H9 (cell line): Measurements from ENCODE around the gene KRT6B. TPM values are rescaled to one million over a fixed set of nuclear protein-coding genes. Genes with fewer than 3 reads are reported as not detected.

Experiments used
- DNase-seq: peaks from one replicate; pipeline ENCODE4 v3.0.0-alpha.2; 2017
- H2AFZ ChIP-seq: one replicate; pipeline ENCODE4 v1.6.1; 2013; ENCODE audit warnings: mild to moderate bottlenecking, low read length, control low read depth, moderate library complexity
- H2AK5ac ChIP-seq: 2 replicates; pipeline ENCODE4 v1.6.1; 2013; ENCODE audit warnings: low read length, control low read depth, mixed read lengths; ENCODE audit not compliant: insufficient read length
- H2BK120ac ChIP-seq: one replicate; pipeline ENCODE4 v1.6.1; 2013; ENCODE audit warnings: low read depth, mild to moderate bottlenecking, low read length, control low read depth, inconsistent platforms; ENCODE audit not compliant: poor library complexity, severe bottlenecking
- H2BK12ac ChIP-seq: 2 replicates; pipeline ENCODE4 v1.6.1; 2013; ENCODE audit warnings: low read length, control low read depth, mixed read lengths, low read depth; ENCODE audit not compliant: insufficient read length
- H2BK15ac ChIP-seq: 2 replicates; pipeline ENCODE4 v1.6.1; 2013; ENCODE audit warnings: low read depth, low read length, control low read depth
- H2BK20ac ChIP-seq: one replicate; pipeline ENCODE4 v1.6.1; 2013; ENCODE audit warnings: low read depth, mild to moderate bottlenecking, low read length, control low read depth, inconsistent platforms; ENCODE audit not compliant: poor library complexity, severe bottlenecking
- H2BK5ac ChIP-seq: 2 replicates; pipeline ENCODE4 v1.6.1; 2013; ENCODE audit warnings: low read length, control low read depth, mixed read lengths; ENCODE audit not compliant: insufficient read length
- H3K14ac ChIP-seq: 2 replicates; pipeline ENCODE4 v1.6.1; 2013; ENCODE audit warnings: low read length, control low read depth; ENCODE audit not compliant: insufficient read depth
- H3K18ac ChIP-seq: 2 replicates; pipeline ENCODE4 v1.6.1; 2013; ENCODE audit warnings: low read depth, mild to moderate bottlenecking, mixed read lengths, low read length, control low read depth; ENCODE audit not compliant: insufficient read length
- H3K23ac ChIP-seq: 2 replicates; pipeline ENCODE4 v1.6.1; 2013; ENCODE audit warnings: low read length, control low read depth, mixed read lengths, low read depth; ENCODE audit not compliant: insufficient read length
- H3K23me2 ChIP-seq: 2 replicates; pipeline ENCODE4 v1.6.1; 2013; ENCODE audit warnings: low read depth, mild to moderate bottlenecking, mixed read lengths, low read length, control low read depth; ENCODE audit not compliant: insufficient read length, poor library complexity, severe bottlenecking
- H3K27ac ChIP-seq: 2 replicates; pipeline ENCODE4 v1.5.1; 2013; ENCODE audit warnings: low read length, control low read depth, mixed read lengths, low read depth; ENCODE audit not compliant: insufficient read length
- H3K27me3 ChIP-seq: 2 replicates; pipeline ENCODE4 v1.6.1; 2013; ENCODE audit warnings: low read length, control low read depth, inconsistent platforms; ENCODE audit not compliant: insufficient read depth
- H3K4ac ChIP-seq: 2 replicates; pipeline ENCODE4 v1.6.1; 2013; ENCODE audit warnings: low read depth, mild to moderate bottlenecking, control low read depth, inconsistent platforms, low read length, moderate library complexity
- H3K4me1 ChIP-seq: 2 replicates; pipeline ENCODE4 v1.6.1; 2013; ENCODE audit warnings: low read length, control low read depth, inconsistent platforms; ENCODE audit not compliant: insufficient read depth
- H3K4me2 ChIP-seq: 2 replicates; pipeline ENCODE4 v1.6.1; 2013; ENCODE audit warnings: low read length, control low read depth, mixed read lengths; ENCODE audit not compliant: insufficient read length, insufficient read depth
- H3K56ac ChIP-seq: 2 replicates; pipeline ENCODE4 v1.6.1; 2013; ENCODE audit warnings: low read depth, mild to moderate bottlenecking, mixed read lengths, low read length, control low read depth; ENCODE audit not compliant: insufficient read length
- H3K79me1 ChIP-seq: 2 replicates; pipeline ENCODE4 v1.6.1; 2013; ENCODE audit warnings: low read depth, mild to moderate bottlenecking, moderate library complexity, low read length, control low read depth, inconsistent platforms; ENCODE audit not compliant: insufficient read depth, poor library complexity, severe bottlenecking
- H3K79me2 ChIP-seq: 2 replicates; pipeline ENCODE4 v1.6.1; 2013; ENCODE audit warnings: low read length, control low read depth, inconsistent platforms; ENCODE audit not compliant: insufficient read depth
- H3K9ac ChIP-seq: 2 replicates; pipeline ENCODE4 v1.6.1; 2013; ENCODE audit warnings: low read length, control low read depth, mixed read lengths; ENCODE audit not compliant: insufficient read length; ENCODE audit errors: extremely low read depth
- H3K9me3 ChIP-seq: one replicate; pipeline ENCODE4 v1.6.1; 2013; ENCODE audit warnings: low read depth, low read length, inconsistent platforms; ENCODE audit not compliant: control insufficient read depth
- H3T11ph ChIP-seq: one replicate; pipeline ENCODE4 v1.6.1; 2013; ENCODE audit warnings: mild to moderate bottlenecking, low read length, control low read depth, inconsistent platforms
- H4K20me1 ChIP-seq: one replicate; pipeline ENCODE4 v1.6.1; 2013; ENCODE audit not compliant: control insufficient read depth, insufficient read length, insufficient read depth
- H4K5ac ChIP-seq: 2 replicates; pipeline ENCODE4 v1.6.1; 2013; ENCODE audit warnings: low read depth, mild to moderate bottlenecking, mixed read lengths, low read length, control low read depth; ENCODE audit not compliant: insufficient read length
- H4K8ac ChIP-seq: replicated peaks from 2 replicates; pipeline ENCODE4 v1.6.1; 2013; ENCODE audit warnings: low read length, control low read depth, mixed read lengths, low read depth; ENCODE audit not compliant: insufficient read length
- H4K91ac ChIP-seq: 2 replicates; pipeline ENCODE4 v1.6.1; 2013; ENCODE audit warnings: low read depth, mild to moderate bottlenecking, moderate library complexity, mixed read lengths, low read length, control low read depth; ENCODE audit not compliant: insufficient read length
- H3K27ac Mint-ChIP-seq, 3 experiments: 2 replicates in 2 of 3; 3 replicates in 1 of 3; pipeline ENCODE4 v1.8.0; 2020 to 2021; ENCODE audit warnings: mixed read lengths in 3 of 3, mild to moderate bottlenecking in 1 of 3, moderate library complexity in 1 of 3
- H3K27me3 Mint-ChIP-seq: 2 replicates; pipeline ENCODE4 v1.8.0; 2021; ENCODE audit warnings: low read depth, mild to moderate bottlenecking, moderate library complexity, mixed read lengths
- H3K36me3 Mint-ChIP-seq, 3 experiments: 2 replicates in 2 of 3; 3 replicates in 1 of 3; pipeline ENCODE4 v1.8.0; 2020 to 2021; ENCODE audit warnings: low read depth in 3 of 3, mixed read lengths in 3 of 3; ENCODE audit not compliant: insufficient read depth in 1 of 3
- H3K4me1 Mint-ChIP-seq, 2 experiments: 2 replicates each; pipeline ENCODE4 v1.8.0; 2020; ENCODE audit warnings: mixed read lengths in 2 of 2
- H3K4me3 Mint-ChIP-seq, 2 experiments: 2 replicates in 1 of 2; 3 replicates in 1 of 2; pipeline ENCODE4 v1.8.0; 2020 to 2021; ENCODE audit warnings: mild to moderate bottlenecking in 2 of 2, mixed read lengths in 2 of 2, moderate library complexity in 1 of 2
- H3K9me3 Mint-ChIP-seq, 2 experiments: 2 replicates in 1 of 2; 3 replicates in 1 of 2; pipeline ENCODE4 v1.8.0; 2020; ENCODE audit warnings: mild to moderate bottlenecking in 2 of 2, mixed read lengths in 2 of 2, moderate library complexity in 1 of 2
- WGBS: extraction: QIAGEN DNeasy Blood & Tissue Kit; methylation state at CpG from one replicate; pipeline ENCODE4 v1.1.7; 2013; ENCODE audit warnings: missing lambda C conversion rate, low lambda C conversion rate, mixed read lengths; ENCODE audit not compliant: insufficient read length; ENCODE audit errors: extremely low coverage; 5-methylcytosine and 5-hydroxymethylcytosine counted together
- total RNA-seq: library from RNA; stranded (reverse); gene quantifications from 2 replicates; pipeline ENCODE4 v1.2.1, GENCODE V29; 2021
- TF ChIP-seq, protein P1 (sequence below): fragments of 200-600 bp; sonication (generic); conservative IDR thresholded peaks from 3 replicates; pipeline ENCODE4 v1.8.0; 2021; ENCODE audit warnings: antibody characterized with exemption, mild to moderate bottlenecking

Gene KRT6B
- total RNA-seq, 1 experiment from 2014 or later = not detected

DNA sequence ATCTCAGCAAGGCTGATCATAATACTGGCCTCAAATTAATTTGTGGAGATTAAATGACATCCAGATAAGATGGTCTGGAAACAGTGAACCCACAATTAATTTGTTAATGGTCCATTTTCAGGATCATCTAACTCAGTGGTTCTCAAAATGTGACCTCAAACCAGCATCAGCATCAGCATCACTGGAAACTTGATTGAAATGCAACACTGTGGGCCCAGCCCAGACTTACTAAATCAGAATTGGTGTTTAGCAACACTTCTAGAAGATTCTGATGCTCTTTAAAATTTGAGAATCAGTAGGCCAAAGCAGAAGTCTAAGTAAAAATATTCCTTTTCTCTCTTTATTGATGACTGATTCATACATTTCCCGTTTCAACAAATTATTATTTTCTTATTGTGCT lies 35.2 kb downstream of the KRT6B start:
- peaks cover 3% of the 10 kb centered on the region for H3K23me2 ChIP-seq
- no peak overlapping the region for H3K9ac ChIP-seq
- H3K27me3 ChIP-seq = no peaks in the 10 kb centered on the region
- peaks cover 8 to 9% of the 10 kb centered on the region in 2 experiments for H3K4me1 Mint-ChIP-seq
- no CpG with 5 or more reads among the region's 1 CpG for WGBS
- no peak overlapping the region for H3K23ac ChIP-seq
- no peaks in the 10 kb centered on the region for H3K9me3 ChIP-seq
- TF ChIP-seq, protein P1, sequence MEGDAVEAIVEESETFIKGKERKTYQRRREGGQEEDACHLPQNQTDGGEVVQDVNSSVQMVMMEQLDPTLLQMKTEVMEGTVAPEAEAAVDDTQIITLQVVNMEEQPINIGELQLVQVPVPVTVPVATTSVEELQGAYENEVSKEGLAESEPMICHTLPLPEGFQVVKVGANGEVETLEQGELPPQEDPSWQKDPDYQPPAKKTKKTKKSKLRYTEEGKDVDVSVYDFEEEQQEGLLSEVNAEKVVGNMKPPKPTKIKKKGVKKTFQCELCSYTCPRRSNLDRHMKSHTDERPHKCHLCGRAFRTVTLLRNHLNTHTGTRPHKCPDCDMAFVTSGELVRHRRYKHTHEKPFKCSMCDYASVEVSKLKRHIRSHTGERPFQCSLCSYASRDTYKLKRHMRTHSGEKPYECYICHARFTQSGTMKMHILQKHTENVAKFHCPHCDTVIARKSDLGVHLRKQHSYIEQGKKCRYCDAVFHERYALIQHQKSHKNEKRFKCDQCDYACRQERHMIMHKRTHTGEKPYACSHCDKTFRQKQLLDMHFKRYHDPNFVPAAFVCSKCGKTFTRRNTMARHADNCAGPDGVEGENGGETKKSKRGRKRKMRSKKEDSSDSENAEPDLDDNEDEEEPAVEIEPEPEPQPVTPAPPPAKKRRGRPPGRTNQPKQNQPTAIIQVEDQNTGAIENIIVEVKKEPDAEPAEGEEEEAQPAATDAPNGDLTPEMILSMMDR = no peak
- no peaks in the 10 kb centered on the region for H3K4me1 ChIP-seq
- H2AFZ ChIP-seq = no peak overlapping the region
- H3K9me3 Mint-ChIP-seq = no peaks in the 10 kb centered on the region
- DNase-seq = no peak
- H3K27ac Mint-ChIP-seq = no peak overlapping the region
- H3K79me2 ChIP-seq = peaks cover 2% of the 10 kb centered on the region; the same call in 1 of the 2 replicates
- H3T11ph ChIP-seq = no peak overlapping the region
- no peak overlapping the region for H4K8ac ChIP-seq
- H3K27ac ChIP-seq = no peak overlapping the region
- peaks cover 14% of the 10 kb centered on the region for H3K27me3 Mint-ChIP-seq
- no peak overlapping the region for H2AK5ac ChIP-seq
- H4K91ac ChIP-seq = no peak overlapping the region
- H3K56ac ChIP-seq = no peak overlapping the region
- H3K4me3 Mint-ChIP-seq = no peak overlapping the region
- H3K14ac ChIP-seq = no peak overlapping the region
- H2BK5ac ChIP-seq = no peak overlapping the region
- no peak overlapping the region for H2BK15ac ChIP-seq
- H3K4me2 ChIP-seq = no peak overlapping the region
- no peaks in the 10 kb centered on the region for H3K79me1 ChIP-seq
- no peak overlapping the region for H3K18ac ChIP-seq
- H2BK12ac ChIP-seq = no peak overlapping the region
- no peak overlapping the region for H3K4ac ChIP-seq
- no peaks in the 10 kb centered on the region; a peak in 1 of 7 replicates for H3K36me3 Mint-ChIP-seq
- H4K5ac ChIP-seq = no peak overlapping the region
- no peak overlapping the region for H2BK120ac ChIP-seq
- no peaks in the 10 kb centered on the region for H4K20me1 ChIP-seq
- no peak overlapping the region for H2BK20ac ChIP-seq
